ENCODE measurements around the gene RAD50.
"Not testable (repeated sequence)": the region's sequence is repeated elsewhere in the genome, so short reads cannot be mapped to it uniquely, and the experiment has no call there.

The RAD50 gene

DNA sequence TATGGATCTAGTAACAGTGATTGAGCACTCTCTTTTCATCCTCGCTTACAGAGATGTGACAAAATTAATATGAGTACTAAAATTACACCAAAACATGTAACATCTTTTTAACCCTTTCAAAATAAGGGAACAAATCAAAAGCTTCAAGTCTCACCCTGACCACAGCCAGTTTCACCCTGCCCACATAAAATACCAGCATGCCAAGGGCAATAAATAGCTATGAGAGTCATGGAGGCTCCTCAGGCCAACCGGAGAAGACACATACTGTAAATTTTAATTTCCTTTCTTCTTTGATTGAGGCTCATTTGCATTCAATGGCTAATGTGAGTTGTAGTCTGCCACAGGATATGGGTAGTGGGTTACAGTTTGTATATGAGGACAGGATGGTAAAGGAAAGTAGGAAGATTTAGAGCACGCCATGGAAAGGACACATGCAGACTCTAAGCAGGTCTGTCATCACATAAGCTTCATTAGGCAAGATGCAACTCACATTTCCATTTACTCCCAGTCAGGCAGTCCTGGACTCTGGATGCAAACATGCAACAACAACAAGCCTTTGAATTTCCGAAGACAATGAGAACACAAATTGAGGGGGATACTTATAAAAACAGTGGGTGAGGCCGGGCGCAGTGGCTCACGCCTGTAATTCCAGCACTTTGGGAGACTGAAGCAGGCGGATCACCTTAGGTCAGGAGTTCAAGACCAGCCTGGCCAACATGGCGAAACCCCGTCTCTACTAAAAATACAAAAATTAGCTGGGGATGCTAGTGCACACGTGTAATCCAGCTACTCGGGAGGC, 128.3 kb downstream of the RAD50 start:
- Histone ChIP-seq H3K27ac (ENCODE audit: insufficient read depth, low read depth, low read length, poor library complexity, severe bottlenecking) (no peak overlapping the region), H3K27me3 (ENCODE audit: control insufficient read depth, insufficient read depth, low read length, poor library complexity, severe bottlenecking) (no peaks in the 10 kb centered on the region), H3K4me1 (ENCODE audit: control insufficient read depth, insufficient read depth, low read length) (no peaks in the 10 kb centered on the region), H3K9me3 (ENCODE audit: control insufficient read depth, low read length) (no peaks in the 10 kb centered on the region), H3K36me3 (ENCODE audit: control insufficient read depth, insufficient read depth, low read length) (no peaks in the 10 kb centered on the region), H3K4me3 (ENCODE audit: insufficient read depth, low read depth, low read length) (no peak overlapping the region)
- 91 to 95% methylated on average over 11 of the region's 12 CpGs for WGBS, 2 experiments

DNA sequence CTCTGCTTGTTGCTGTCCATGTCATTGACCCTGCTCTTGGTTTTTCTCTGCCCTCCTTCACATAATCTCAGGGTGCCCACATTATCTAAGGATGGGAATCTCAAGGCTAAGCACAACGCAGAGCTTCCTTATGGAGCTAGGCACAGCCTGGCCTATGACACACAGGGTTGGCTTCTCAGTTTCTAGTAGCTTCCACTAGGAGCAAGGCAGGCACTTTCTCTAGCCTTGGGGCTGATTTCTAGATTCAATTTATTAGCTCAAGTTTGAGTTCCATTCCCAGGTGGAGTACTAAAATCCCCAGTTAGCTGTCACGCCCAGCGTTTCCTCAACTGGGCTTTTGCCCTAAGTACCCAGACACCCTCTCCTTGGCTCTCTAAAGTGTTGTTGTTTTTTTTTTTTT, 129.4 kb downstream of the RAD50 start:
- H3K36me3 ChIP-seq (ENCODE audit: control insufficient read depth, insufficient read depth, low read length): no peaks in the 10 kb centered on the region
- no peak overlapping the region for H3K4me3 ChIP-seq (ENCODE audit: insufficient read depth, low read depth, low read length)
- H3K4me1 ChIP-seq (ENCODE audit: control insufficient read depth, insufficient read depth, low read length): no peaks in the 10 kb centered on the region
- no peaks in the 10 kb centered on the region for H3K27me3 ChIP-seq (ENCODE audit: control insufficient read depth, insufficient read depth, low read length, poor library complexity, severe bottlenecking)
- H3K9me3 ChIP-seq (ENCODE audit: control insufficient read depth, low read length): no peaks in the 10 kb centered on the region
- WGBS, 2 experiments: 89 to 98% methylated on average over 3 of the region's 3 CpGs
- H3K27ac ChIP-seq (ENCODE audit: insufficient read depth, low read depth, low read length, poor library complexity, severe bottlenecking): no peak overlapping the region

DNA sequence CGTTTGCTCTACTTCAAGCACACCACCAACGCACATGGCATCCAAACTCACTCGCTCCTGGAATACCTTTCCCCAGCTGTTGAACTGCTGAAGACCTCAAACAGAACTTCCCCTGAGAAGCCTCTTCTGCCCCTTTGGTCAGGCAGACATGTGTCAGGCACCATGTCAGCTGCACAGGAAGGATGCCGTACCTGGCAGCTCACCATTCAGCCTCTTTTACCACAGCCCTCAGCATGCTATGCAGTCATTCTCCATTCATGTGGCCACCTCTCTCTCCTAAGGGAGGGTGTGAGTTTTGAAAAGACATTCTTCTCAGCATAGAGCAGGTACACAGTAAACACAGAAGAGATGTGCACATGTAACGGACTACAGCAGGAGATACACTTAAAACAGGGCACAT, 131.2 kb downstream of the RAD50 start:
- Histone ChIP-seq H3K9me3 (ENCODE audit: control insufficient read depth, low read length) (no peaks in the 10 kb centered on the region), H3K36me3 (ENCODE audit: control insufficient read depth, insufficient read depth, low read length) (no peaks in the 10 kb centered on the region), H3K27me3 (ENCODE audit: control insufficient read depth, insufficient read depth, low read length, poor library complexity, severe bottlenecking) (no peaks in the 10 kb centered on the region), H3K4me1 (ENCODE audit: control insufficient read depth, insufficient read depth, low read length) (no peaks in the 10 kb centered on the region), H3K27ac (ENCODE audit: insufficient read depth, low read depth, low read length, poor library complexity, severe bottlenecking) (no peak overlapping the region), H3K4me3 (ENCODE audit: insufficient read depth, low read depth, low read length) (no peak overlapping the region)
- 88 to 93% methylated on average over 5 of the region's 5 CpGs for WGBS, 2 experiments

- Histone ChIP-seq H3K36me3 (ENCODE audit: control insufficient read depth, insufficient read depth, low read length) (no peaks in the 10 kb centered on the region), H3K27ac (ENCODE audit: insufficient read depth, low read depth, low read length, poor library complexity, severe bottlenecking) (no peak overlapping the region), H3K4me3 (ENCODE audit: insufficient read depth, low read depth, low read length) (no peak overlapping the region), H3K4me1 (ENCODE audit: control insufficient read depth, insufficient read depth, low read length) (no peaks in the 10 kb centered on the region), H3K9me3 (ENCODE audit: control insufficient read depth, low read length) (no peaks in the 10 kb centered on the region), H3K27me3 (ENCODE audit: control insufficient read depth, insufficient read depth, low read length, poor library complexity, severe bottlenecking) (no peaks in the 10 kb centered on the region)
- WGBS, 2 experiments: 92 to 95% methylated on average over 7 of the region's 7 CpGs
These were observed 132.0 kb downstream of the RAD50 start for GRCh38 chr5:132688536-132689339.

DNA sequence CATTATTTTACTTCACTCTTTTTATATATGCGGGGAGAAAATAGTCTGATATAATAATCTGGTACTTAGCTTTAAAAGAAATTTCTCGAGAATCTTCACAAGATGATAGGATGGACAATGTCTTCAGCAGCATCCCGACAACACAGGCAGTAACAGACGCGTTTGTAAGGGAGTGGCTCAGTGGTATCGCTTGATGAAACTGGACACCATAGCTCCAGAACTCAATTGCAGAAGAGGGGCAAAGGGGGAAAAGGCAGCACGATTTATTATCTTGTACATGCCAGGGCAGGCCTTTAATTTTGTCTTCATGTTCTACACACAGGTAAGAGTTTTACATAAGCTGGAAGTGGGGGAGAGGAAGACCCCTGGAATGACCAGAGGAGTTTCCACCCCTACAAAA, 132.7 kb downstream of the RAD50 start:
- Histone ChIP-seq H3K27ac (ENCODE audit: insufficient read depth, low read depth, low read length, poor library complexity, severe bottlenecking) (no peak overlapping the region), H3K9me3 (ENCODE audit: control insufficient read depth, low read length) (no peaks in the 10 kb centered on the region), H3K4me3 (ENCODE audit: insufficient read depth, low read depth, low read length) (no peak overlapping the region), H3K27me3 (ENCODE audit: control insufficient read depth, insufficient read depth, low read length, poor library complexity, severe bottlenecking) (no peaks in the 10 kb centered on the region), H3K4me1 (ENCODE audit: control insufficient read depth, insufficient read depth, low read length) (no peaks in the 10 kb centered on the region), H3K36me3 (ENCODE audit: control insufficient read depth, insufficient read depth, low read length) (no peaks in the 10 kb centered on the region)
- whole genome bisulfite sequencing, 2 experiments: 88 to 90% methylated on average over 6 to 7 of the region's 7 CpGs

DNA sequence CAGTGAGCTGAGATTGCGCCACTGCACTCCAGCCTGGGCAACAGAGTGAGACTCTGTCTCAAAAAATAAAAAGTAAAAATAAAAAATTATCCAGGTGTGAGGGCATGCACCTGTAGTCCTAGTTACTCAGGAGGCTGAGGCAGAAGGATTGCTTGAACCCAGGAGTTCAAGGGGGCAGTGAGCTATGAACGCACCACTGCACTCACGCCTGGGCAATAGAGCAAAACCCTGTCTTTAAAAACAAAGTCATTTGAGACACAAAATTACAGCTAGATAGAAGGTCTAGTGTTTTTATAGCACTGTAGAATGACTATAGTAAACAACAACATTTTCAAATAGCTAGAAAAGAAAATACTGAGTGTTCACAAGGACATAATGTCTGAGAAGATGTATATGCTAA, 133.4 kb downstream of the RAD50 start:
- WGBS, 2 experiments: 91 to 100% methylated on average over 3 of the region's 3 CpGs

DNA sequence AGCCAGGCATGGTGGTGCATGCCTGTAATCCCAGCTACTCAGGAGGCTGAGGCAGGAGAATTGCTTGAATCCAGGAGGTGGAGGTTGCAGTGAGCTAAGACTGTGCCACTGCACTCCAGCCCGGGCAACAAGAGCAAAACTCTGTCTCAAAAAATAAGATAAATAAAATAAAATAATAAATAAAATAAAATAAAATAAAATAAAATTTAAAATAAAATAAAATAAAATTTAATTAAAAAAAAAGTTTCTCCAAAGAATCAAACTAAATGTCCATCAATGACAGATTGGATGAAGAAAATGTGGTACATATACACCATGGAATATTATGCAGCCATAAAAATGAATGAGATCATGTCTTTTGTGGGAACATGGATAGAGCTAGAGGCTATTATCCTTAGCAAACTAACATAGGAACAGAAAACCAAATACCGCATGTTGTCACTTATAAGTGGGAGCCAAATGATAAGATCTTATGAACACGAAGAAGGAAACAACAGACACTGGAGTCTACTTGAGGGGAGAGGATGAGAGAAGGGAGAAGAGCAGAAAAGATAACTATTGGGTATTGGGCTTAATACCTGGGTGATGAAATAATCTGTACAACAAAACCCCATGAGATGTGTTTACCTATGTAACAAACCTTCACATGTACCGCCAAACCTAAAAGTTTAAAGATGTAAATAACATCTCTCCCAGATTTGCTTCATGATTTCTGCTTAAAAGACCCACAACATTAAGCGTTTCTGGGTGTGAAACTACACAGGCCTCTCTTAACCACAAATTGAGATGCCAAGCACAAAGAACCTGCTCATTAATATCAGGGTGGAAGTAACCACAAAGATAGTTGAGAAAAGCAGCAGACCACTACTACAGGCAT, 135.2 kb downstream of the RAD50 start:
- not testable (repeated sequence) for H3K4me1 ChIP-seq (ENCODE audit: control insufficient read depth, insufficient read depth, low read length); H3K27ac ChIP-seq (ENCODE audit: insufficient read depth, low read depth, low read length, poor library complexity, severe bottlenecking); H3K36me3 ChIP-seq (ENCODE audit: control insufficient read depth, insufficient read depth, low read length); H3K27me3 ChIP-seq (ENCODE audit: control insufficient read depth, insufficient read depth, low read length, poor library complexity, severe bottlenecking); H3K9me3 ChIP-seq (ENCODE audit: control insufficient read depth, low read length); H3K4me3 ChIP-seq (ENCODE audit: insufficient read depth, low read depth, low read length)
- WGBS, 2 experiments: 94 to 95% methylated on average over 4 of the region's 5 CpGs

More for the DNA sequence above, 133.4 kb downstream of the RAD50 start:
- no peak overlapping the region for H3K27ac ChIP-seq (ENCODE audit: insufficient read depth, low read depth, low read length, poor library complexity, severe bottlenecking)
- no peaks in the 10 kb centered on the region for H3K9me3 ChIP-seq (ENCODE audit: control insufficient read depth, low read length)
- H3K36me3 ChIP-seq (ENCODE audit: control insufficient read depth, insufficient read depth, low read length): no peaks in the 10 kb centered on the region
- H3K27me3 ChIP-seq (ENCODE audit: control insufficient read depth, insufficient read depth, low read length, poor library complexity, severe bottlenecking): no peaks in the 10 kb centered on the region
- H3K4me1 ChIP-seq (ENCODE audit: control insufficient read depth, insufficient read depth, low read length): no peaks in the 10 kb centered on the region
- H3K4me3 ChIP-seq (ENCODE audit: insufficient read depth, low read depth, low read length): no peak overlapping the region

DNA sequence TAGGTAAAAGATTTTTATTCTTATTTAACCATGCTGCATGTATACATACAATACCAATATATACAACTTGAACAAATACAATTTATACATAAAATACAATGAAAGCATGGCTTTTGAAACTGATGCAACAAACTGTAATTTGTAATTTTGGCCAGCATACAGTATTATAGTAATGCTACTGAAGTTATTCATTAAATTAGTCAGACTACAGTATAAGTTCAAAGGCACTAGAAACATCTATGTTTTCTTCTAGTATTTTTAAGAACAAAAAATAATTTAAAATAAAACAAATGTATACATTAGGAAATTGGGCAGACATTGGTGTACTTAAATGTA, 135.8 kb downstream of the RAD50 start:
- no peaks in the 10 kb centered on the region for H3K9me3 ChIP-seq (ENCODE audit: control insufficient read depth, low read length)
- H3K4me3 ChIP-seq (ENCODE audit: insufficient read depth, low read depth, low read length): no peak overlapping the region
- H3K36me3 ChIP-seq (ENCODE audit: control insufficient read depth, insufficient read depth, low read length): no peaks in the 10 kb centered on the region
- no peaks in the 10 kb centered on the region for H3K27me3 ChIP-seq (ENCODE audit: control insufficient read depth, insufficient read depth, low read length, poor library complexity, severe bottlenecking)
- no peaks in the 10 kb centered on the region for H3K4me1 ChIP-seq (ENCODE audit: control insufficient read depth, insufficient read depth, low read length)
- no peak overlapping the region for H3K27ac ChIP-seq (ENCODE audit: insufficient read depth, low read depth, low read length, poor library complexity, severe bottlenecking)

Data from ectodermal cell (in vitro differentiated cells).